ENCODE data around the gene RHPN2. TPM values are rescaled to one million over a fixed set of nuclear protein-coding genes. Genes with fewer than 3 reads are reported as not detected.

Gene RHPN2
- total RNA-seq, 4 donors from 2014 or later: 1.1 to 1.6 (median 1.6) TPM

GRCh38 chr19:32933571-32933970 lies 131.1 kb downstream of the RHPN2 start:
- DNase-seq: no peak
- intact Hi-C loops (cut with DNase I): no loop called here
- Histone ChIP-seq H3K4me1 (no peaks in the 10 kb centered on the region), H3K9me3 (peaks cover 0 to 2% (median 0%) of the 10 kb centered on the region in 3 donors), H3K4me3 (no peak overlapping the region), H3K27ac (no peak overlapping the region), H3K27me3 (no peaks in the 10 kb centered on the region), H3K36me3 (peaks cover 0 to 100% (median 5%) of the 10 kb centered on the region in 3 donors)
- 98 to 100% methylated on average over 3 of the region's 3 CpGs for WGBS, 2 donors
- TF ChIP-seq, protein P1, sequence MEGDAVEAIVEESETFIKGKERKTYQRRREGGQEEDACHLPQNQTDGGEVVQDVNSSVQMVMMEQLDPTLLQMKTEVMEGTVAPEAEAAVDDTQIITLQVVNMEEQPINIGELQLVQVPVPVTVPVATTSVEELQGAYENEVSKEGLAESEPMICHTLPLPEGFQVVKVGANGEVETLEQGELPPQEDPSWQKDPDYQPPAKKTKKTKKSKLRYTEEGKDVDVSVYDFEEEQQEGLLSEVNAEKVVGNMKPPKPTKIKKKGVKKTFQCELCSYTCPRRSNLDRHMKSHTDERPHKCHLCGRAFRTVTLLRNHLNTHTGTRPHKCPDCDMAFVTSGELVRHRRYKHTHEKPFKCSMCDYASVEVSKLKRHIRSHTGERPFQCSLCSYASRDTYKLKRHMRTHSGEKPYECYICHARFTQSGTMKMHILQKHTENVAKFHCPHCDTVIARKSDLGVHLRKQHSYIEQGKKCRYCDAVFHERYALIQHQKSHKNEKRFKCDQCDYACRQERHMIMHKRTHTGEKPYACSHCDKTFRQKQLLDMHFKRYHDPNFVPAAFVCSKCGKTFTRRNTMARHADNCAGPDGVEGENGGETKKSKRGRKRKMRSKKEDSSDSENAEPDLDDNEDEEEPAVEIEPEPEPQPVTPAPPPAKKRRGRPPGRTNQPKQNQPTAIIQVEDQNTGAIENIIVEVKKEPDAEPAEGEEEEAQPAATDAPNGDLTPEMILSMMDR (IDR thresholded peaks at IDR 0.05): no peak
- TF ChIP-seq POLR2A (IDR thresholded peaks at IDR 0.05): no peak

DNA sequence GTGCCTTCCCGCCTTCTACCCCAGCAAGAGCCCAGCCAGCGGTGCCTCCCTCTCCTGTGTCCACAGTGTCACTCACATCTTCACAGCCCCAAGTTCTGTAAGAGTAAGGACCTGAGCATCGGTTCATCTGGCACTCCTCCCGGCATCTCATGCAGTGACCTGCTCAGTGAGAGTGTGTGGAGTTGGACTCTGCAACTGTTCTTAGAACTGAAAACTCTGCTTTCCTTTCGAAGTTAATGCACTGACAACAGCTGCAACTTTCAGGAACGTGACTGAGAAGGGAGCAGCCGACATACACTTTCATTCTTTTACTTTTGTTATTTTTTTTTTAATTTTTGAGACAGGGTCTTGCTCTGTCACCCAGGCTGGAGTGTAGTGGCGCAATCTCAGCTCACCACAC lies 134.1 kb downstream of the RHPN2 start:
- Histone ChIP-seq H3K4me3 (no peak overlapping the region), H3K27ac (no peak overlapping the region), H3K4me1 (no peaks in the 10 kb centered on the region), H3K9me3 (peaks cover 0 to 10% (median 0%) of the 10 kb centered on the region in 3 donors), H3K27me3 (no peaks in the 10 kb centered on the region), H3K36me3 (peaks cover 0 to 97% (median 5%) of the 10 kb centered on the region in 3 donors)
- TF ChIP-seq, protein P1 (IDR thresholded peaks at IDR 0.05): no peak
- TF ChIP-seq POLR2A (IDR thresholded peaks at IDR 0.05): no peak
- intact Hi-C loops (cut with DNase I): no loop called here
- WGBS, 2 donors: 92 to 93% methylated on average over 8 of the region's 8 CpGs
- no peak for DNase-seq

DNA sequence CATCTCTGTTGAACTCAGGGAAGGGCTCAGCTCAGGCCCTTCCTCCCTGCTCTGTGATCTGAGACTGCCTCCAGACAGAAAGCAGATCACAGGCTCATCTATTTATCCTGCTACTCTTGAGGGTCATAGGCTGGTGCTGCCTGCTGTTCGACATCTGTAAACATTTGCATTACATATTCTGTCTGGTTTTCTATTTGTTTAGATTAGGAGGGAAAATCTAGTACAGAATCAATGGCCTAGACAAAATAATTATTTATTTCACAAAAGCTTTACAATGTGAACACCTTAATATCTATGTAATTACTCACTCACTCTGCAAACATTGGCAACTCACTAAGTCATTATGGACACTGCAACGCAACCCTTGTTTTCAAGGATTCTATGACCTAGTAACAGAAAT lies 135.9 kb downstream of the RHPN2 start:
- TF ChIP-seq POLR2A (IDR thresholded peaks at IDR 0.05): no peak
- TF ChIP-seq, protein P1 (IDR thresholded peaks at IDR 0.05): no peak
- WGBS, 2 donors: 81 to 95% methylated on average over 2 of the region's 2 CpGs
- H3K27ac ChIP-seq: no peak overlapping the region

More for the DNA sequence above, 135.9 kb downstream of the RHPN2 start:
- H3K36me3 ChIP-seq: peaks cover 0 to 97% (median 5%) of the 10 kb centered on the region in 3 donors
- intact Hi-C loops (cut with DNase I): no loop called here
- H3K9me3 ChIP-seq: peaks cover 0 to 10% (median 0%) of the 10 kb centered on the region in 3 donors
- DNase-seq: no peak
- H3K4me1 ChIP-seq: no peaks in the 10 kb centered on the region
- no peaks in the 10 kb centered on the region for H3K27me3 ChIP-seq
- H3K4me3 ChIP-seq: no peak overlapping the region

Small RNAs within 50 kb of the gene (small RNA-seq; reads per million reads assigned to genes)
- gene AC008521.1: 0 reads per million in 4 donors
- 0 reads per million in 4 donors for gene AC008521.2

Other genes with a start within 250 kb of the RHPN2 start
- under 1 TPM in 1 of 4 donors, not detected in 3; 0.19 TPM for gene SLC7A9, start 195.1 kb downstream of the RHPN2 start, total RNA-seq
- gene CEP89, start 92.9 kb downstream of the RHPN2 start, total RNA-seq: 10 to 100 TPM in 1 of 4 donors, 1 to 10 TPM in 3; 4.6 to 10.5 (median 8.7) TPM
- gene FAAP24, start 92.6 kb downstream of the RHPN2 start, total RNA-seq: 1 to 10 TPM in 3 of 4 donors, under 1 TPM in 1; 0.91 to 3.9 (median 2.1) TPM
- 1 to 10 TPM; 3.6 to 9.3 (median 6.2) TPM for gene GPATCH1, start 16.3 kb upstream of the RHPN2 start, total RNA-seq
- gene WDR88, start 67.2 kb upstream of the RHPN2 start, total RNA-seq: not detected
- gene LRP3, start 129.4 kb upstream of the RHPN2 start, total RNA-seq: 10 to 100 TPM in 2 of 4 donors, 1 to 10 TPM in 2; 5.5 to 17.2 (median 8.9) TPM
- not detected for gene SLC7A10, start 161.0 kb upstream of the RHPN2 start, total RNA-seq
- gene CEBPA, start 237.6 kb upstream of the RHPN2 start, total RNA-seq: 10 to 100 TPM; 27.1 to 33.5 (median 31.5) TPM

Data from esophagus squamous epithelium (tissue), 5 donors.